Calu3 (cell line): Measurements from ENCODE around the gene SECISBP2L. TPM values are rescaled to one million over a fixed set of nuclear protein-coding genes. Genes with fewer than 3 reads are reported as not detected.
A peak's percentile ranks its signal among the peaks of the same experiment; 100 is the strongest.

Experiments
- Bru-seq: library from RNA; stranded (reverse); fragments of 400-500 nt; gene quantifications from one replicate; lab custom pipeline; 2021; lab: Mats Ljungman, UMichigan
- BruChase-seq, 2 experiments: library from RNA; stranded (reverse); fragments of 400-500 nt; gene quantifications; one replicate each; lab custom pipeline; 2021; lab: Mats Ljungman, UMichigan
- BruUV-seq: library from RNA; stranded (reverse); fragments of 400-500 nt; replicated peaks from 2 replicates; lab custom pipeline; 2021; lab: Mats Ljungman, UMichigan
- CTCF ChIA-PET: fragments of 300-600 bp; sonication (Branson Sonifier 250); formaldehyde crosslinking; loops from one replicate; lab custom pipeline; 2022; ENCODE audit warnings: antibody characterized with exemption; lab: Charles Lee
- DNase-seq: peaks from one replicate; pipeline ENCODE4 v3.0.0; 2022
- H3K27ac Mint-ChIP-seq: one replicate; pipeline ENCODE4 v1.8.0; 2022; ENCODE audit warnings: mixed read lengths; ENCODE audit not compliant: unreplicated experiment
- H3K27me3 Mint-ChIP-seq: one replicate; pipeline ENCODE4 v1.8.0; 2022; ENCODE audit warnings: mixed read lengths; ENCODE audit not compliant: unreplicated experiment
- H3K36me3 Mint-ChIP-seq: one replicate; pipeline ENCODE4 v1.8.0; 2022; ENCODE audit warnings: mild to moderate bottlenecking, moderate library complexity, mixed read lengths; ENCODE audit not compliant: insufficient read depth, unreplicated experiment
- H3K4me1 Mint-ChIP-seq: one replicate; pipeline ENCODE4 v1.8.0; 2022; ENCODE audit warnings: mild to moderate bottlenecking, low read depth, mixed read lengths; ENCODE audit not compliant: unreplicated experiment
- H3K4me3 Mint-ChIP-seq: one replicate; pipeline ENCODE4 v1.8.0; 2022; ENCODE audit warnings: mild to moderate bottlenecking, low read depth, moderate library complexity, mixed read lengths; ENCODE audit not compliant: unreplicated experiment
- H3K9me3 Mint-ChIP-seq: one replicate; pipeline ENCODE4 v1.8.0; 2022; ENCODE audit warnings: low read depth, mixed read lengths; ENCODE audit not compliant: unreplicated experiment
- intact Hi-C: fragments of 100-400 bp; cut with micrococcal nuclease; formaldehyde crosslinking; loops from one replicate; pipeline ENCODE4 v1.10.0; 2022; ENCODE audit not compliant: unreplicated experiment
- long read RNA-seq: library from polyadenylated mRNA; stranded (forward); transcript quantifications from one replicate; pipeline ENCODE4 v2.0.0, GENCODE V29; 2022
- total RNA-seq: library from RNA; stranded (reverse); gene quantifications from 2 replicates; pipeline ENCODE4 v1.2.3, GENCODE V29; 2022
- TF ChIP-seq, protein P1 (sequence below): fragments of 200-600 bp; IDR thresholded peaks from one replicate; pipeline ENCODE4 v1.8.0; 2022; ENCODE audit warnings: antibody characterized with exemption; ENCODE audit not compliant: unreplicated experiment

SECISBP2L gene, protein sequence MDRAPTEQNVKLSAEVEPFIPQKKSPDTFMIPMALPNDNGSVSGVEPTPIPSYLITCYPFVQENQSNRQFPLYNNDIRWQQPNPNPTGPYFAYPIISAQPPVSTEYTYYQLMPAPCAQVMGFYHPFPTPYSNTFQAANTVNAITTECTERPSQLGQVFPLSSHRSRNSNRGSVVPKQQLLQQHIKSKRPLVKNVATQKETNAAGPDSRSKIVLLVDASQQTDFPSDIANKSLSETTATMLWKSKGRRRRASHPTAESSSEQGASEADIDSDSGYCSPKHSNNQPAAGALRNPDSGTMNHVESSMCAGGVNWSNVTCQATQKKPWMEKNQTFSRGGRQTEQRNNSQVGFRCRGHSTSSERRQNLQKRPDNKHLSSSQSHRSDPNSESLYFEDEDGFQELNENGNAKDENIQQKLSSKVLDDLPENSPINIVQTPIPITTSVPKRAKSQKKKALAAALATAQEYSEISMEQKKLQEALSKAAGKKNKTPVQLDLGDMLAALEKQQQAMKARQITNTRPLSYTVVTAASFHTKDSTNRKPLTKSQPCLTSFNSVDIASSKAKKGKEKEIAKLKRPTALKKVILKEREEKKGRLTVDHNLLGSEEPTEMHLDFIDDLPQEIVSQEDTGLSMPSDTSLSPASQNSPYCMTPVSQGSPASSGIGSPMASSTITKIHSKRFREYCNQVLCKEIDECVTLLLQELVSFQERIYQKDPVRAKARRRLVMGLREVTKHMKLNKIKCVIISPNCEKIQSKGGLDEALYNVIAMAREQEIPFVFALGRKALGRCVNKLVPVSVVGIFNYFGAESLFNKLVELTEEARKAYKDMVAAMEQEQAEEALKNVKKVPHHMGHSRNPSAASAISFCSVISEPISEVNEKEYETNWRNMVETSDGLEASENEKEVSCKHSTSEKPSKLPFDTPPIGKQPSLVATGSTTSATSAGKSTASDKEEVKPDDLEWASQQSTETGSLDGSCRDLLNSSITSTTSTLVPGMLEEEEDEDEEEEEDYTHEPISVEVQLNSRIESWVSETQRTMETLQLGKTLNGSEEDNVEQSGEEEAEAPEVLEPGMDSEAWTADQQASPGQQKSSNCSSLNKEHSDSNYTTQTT
- total RNA-seq (32.6 and 37.0 TPM in 2 replicates), Bru-seq, nascent RNA (percentile 74 among the genes with signal in this experiment), BruChase-seq, experiment 1, labeled RNA remaining after a 6-hour chase (percentile 87 among the genes with signal in this experiment), BruChase-seq, experiment 2, labeled RNA remaining after a 2-hour chase (percentile 82 among the genes with signal in this experiment)
- long read RNA-seq, full-length matches to known transcripts = 1 of 8 reads
- long read RNA-seq, partial matches to known transcripts = 0 of 8 reads
- long read RNA-seq, other reads (novel, unspliced or antisense) = 7 of 8 reads

DNA sequence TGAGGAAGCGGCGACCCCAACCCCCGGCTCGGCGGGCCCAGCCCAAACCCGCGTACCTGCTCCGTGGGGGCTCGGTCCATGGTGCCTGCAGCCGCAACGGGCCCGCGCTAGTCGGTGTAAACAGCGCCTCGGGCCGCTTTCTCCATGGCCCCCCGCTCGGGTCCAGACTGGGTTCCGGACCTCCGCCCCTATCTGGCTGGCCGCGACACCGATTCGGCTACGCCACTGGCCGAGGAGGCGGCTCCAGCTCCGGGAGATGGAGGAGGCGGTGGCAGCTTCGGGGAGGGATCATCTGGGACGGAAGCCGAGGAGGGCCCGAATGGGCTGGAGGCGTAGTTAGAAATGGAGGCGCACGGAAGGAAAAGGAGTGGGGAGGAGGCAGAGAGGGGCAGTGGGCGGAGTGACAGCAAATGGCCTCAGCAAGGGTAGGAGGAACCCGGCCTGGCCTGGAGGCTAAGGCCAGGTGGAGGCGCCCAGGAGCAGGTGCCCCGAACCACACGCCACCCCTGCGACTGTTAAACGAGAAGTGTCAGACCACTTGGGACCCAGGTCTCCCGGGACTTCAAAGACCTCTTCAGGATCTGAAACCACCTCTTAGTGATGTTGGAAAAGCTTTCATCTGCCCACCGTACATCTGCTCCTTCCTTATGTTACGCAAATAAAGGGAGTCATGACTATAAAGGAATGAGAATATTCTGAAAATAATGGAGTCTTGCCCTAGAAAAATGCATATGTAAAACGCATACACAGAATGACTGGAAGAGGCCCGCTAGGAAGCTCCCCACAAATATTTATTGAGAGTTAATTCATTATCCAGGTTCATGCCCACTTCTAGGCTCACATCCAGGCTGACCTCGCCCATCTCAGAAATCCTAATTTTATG, at the start of gene SECISBP2L:
Gene SECISBP2L (minus strand): TSS at position 227 of the 883 bp plus-strand sequence. CDS start 147 bp downstream, at position 80.
- peak; percentile 94 for DNase-seq
- CTCF ChIA-PET = interaction anchor here (0.6 to 1.0 kb wide), 7 partner anchors 15 to 1099 kb away, joined by 3 to 6 read pairs (median 3); no protein-coding TSS in a partner anchor
- H3K4me1 Mint-ChIP-seq = no peaks in the 10 kb centered on the region
- TF ChIP-seq, protein P1, sequence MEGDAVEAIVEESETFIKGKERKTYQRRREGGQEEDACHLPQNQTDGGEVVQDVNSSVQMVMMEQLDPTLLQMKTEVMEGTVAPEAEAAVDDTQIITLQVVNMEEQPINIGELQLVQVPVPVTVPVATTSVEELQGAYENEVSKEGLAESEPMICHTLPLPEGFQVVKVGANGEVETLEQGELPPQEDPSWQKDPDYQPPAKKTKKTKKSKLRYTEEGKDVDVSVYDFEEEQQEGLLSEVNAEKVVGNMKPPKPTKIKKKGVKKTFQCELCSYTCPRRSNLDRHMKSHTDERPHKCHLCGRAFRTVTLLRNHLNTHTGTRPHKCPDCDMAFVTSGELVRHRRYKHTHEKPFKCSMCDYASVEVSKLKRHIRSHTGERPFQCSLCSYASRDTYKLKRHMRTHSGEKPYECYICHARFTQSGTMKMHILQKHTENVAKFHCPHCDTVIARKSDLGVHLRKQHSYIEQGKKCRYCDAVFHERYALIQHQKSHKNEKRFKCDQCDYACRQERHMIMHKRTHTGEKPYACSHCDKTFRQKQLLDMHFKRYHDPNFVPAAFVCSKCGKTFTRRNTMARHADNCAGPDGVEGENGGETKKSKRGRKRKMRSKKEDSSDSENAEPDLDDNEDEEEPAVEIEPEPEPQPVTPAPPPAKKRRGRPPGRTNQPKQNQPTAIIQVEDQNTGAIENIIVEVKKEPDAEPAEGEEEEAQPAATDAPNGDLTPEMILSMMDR = no peak
- peaks cover 18% of the 10 kb centered on the region for H3K36me3 Mint-ChIP-seq
- no TSS peak for BruUV-seq
- intact Hi-C loops = loop anchor here (5.0 to 10.0 kb wide), 4 partner anchors 101 to 378 kb away; partner anchors contain the start of gene FGF7
- no peaks in the 10 kb centered on the region for H3K9me3 Mint-ChIP-seq
- H3K4me3 Mint-ChIP-seq = peak within 1 kb of the TSS; percentile 94
- peak within 1 kb of the TSS; percentile 89 for H3K27ac Mint-ChIP-seq
- H3K27me3 Mint-ChIP-seq = no peaks in the 10 kb centered on the region

DNA sequence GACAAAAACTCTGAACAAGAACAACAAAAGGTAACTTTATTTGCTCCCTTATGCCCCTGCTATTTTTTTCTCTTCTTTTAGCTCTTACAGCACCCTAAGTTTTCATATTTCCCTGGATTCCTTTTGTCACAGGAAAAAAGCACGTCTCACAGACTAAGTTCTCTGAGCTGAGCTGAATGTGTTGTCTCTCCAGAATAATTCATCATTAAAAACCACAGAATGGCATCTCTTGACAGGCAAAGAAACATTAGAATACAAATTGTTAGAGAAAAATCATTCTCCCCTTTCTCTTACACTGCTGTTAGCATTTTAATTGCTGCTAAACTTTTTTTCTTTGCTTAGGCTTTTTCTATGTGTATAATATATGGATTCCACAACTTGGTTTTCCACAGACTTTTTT, 48.7 kb upstream of the SECISBP2L start:
- Mint-ChIP-seq H3K27ac (no peak overlapping the region), H3K9me3 (no peaks in the 10 kb centered on the region), H3K36me3 (no peaks in the 10 kb centered on the region), H3K4me3 (no peak overlapping the region), H3K27me3 (no peaks in the 10 kb centered on the region), H3K4me1 (no peaks in the 10 kb centered on the region)
- CTCF ChIA-PET = no interaction called here
- DNase-seq = no peak
- TF ChIP-seq, protein P1 = no peak
- intact Hi-C loops = no loop called here
- BruUV-seq = no TSS peak

DNA sequence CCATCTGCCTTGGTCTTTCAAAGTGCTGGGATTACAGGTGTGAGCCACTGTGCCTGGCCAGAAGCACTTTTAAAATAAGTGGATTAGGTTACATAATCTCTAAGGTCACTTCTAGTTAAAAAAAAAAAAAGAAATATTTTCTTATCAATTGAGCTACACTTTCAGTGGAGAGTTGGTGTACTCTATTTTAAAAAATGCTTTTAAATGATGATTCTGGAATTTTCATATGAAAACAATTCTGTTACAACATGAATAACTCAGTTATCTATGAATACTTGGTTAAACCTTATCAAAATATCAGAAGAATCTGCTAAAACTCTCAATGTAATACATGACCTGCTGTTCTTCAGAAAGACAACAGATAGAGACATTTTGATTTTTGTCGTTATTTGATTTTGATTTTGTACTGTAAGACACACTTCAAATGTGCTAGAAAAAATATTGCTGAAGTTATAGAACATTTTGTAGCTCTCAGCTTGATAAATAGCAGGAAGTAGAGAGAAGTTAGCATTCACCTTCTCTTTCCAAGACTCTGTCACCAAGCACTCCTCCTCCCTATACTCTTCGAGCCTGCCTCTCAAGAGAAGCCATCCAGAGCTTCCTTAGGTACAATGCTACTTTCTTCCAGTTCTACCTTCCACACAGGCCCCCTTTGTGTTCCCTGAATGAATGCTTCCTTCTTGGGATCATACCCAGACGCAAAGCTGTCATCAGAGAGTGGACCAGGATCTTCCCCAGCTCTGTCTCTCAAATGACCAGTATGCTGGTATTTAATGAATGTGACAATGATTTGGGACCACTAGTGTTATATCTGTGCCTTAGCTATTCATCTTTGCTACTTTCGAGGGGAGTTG, 47.2 kb upstream of the SECISBP2L start:
- CTCF ChIA-PET = interaction anchor here (0.6 kb wide), 1 partner anchor 47 kb away, joined by 3 read pairs; the partner anchor contains the start of gene SECISBP2L
- H3K4me1 Mint-ChIP-seq = no peaks in the 10 kb centered on the region
- H3K27me3 Mint-ChIP-seq = no peaks in the 10 kb centered on the region

More for the DNA sequence above, 47.2 kb upstream of the SECISBP2L start:
- no peak for DNase-seq
- H3K36me3 Mint-ChIP-seq = no peaks in the 10 kb centered on the region
- no peaks in the 10 kb centered on the region for H3K9me3 Mint-ChIP-seq
- TF ChIP-seq, protein P1 = no peak
- H3K27ac Mint-ChIP-seq = no peak overlapping the region
- H3K4me3 Mint-ChIP-seq = no peak overlapping the region
- intact Hi-C loops = no loop called here
- BruUV-seq = no TSS peak
